PC-3 (cell line): ENCODE measurements around the gene FAHD1. TPM values are rescaled to one million over a fixed set of nuclear protein-coding genes. Genes with fewer than 3 reads are reported as not detected.

Source experiments
- ATAC-seq: fragments of 200-7000 bp; cut with Tn5 transposase; 2 replicates; pipeline ENCODE4 v1.9.1; 2020; ENCODE audit warnings: mild to moderate bottlenecking, moderate library complexity
- BruUV-seq: library from RNA; stranded (reverse); fragments of 400-500 nt; replicated peaks from 2 replicates; lab custom pipeline; 2021; lab: Mats Ljungman, UMichigan
- CTCF ChIA-PET: fragments of 300-600 bp; sonication (Branson Sonifier 250); formaldehyde crosslinking; loops from one replicate; lab custom pipeline; 2022; ENCODE audit warnings: antibody characterized with exemption; lab: Charles Lee
- POLR2A ChIA-PET: fragments of 300-600 bp; sonication (Branson Sonifier 250); formaldehyde crosslinking; loops from one replicate; lab custom pipeline; 2022; ENCODE audit warnings: antibody characterized with exemption; ENCODE audit not compliant: unreplicated experiment; lab: Charles Lee
- DNase-seq: peaks from one replicate; pipeline ENCODE4 v3.0.0-alpha.2; 2015
- H2AFZ ChIP-seq: fragments of 300-600 bp; sonication (generic); 2 replicates; pipeline ENCODE4 v1.6.0; 2016; ENCODE audit warnings: antibody characterized with exemption, low read length
- H3F3A ChIP-seq: fragments of 300-600 bp; sonication (generic); one replicate; pipeline ENCODE4 v1.6.0; 2017; ENCODE audit warnings: antibody characterized with exemption, low read length, control low read depth, mild to moderate bottlenecking; ENCODE audit not compliant: unreplicated experiment
- H3K27ac ChIP-seq: fragments of 300-600 bp; sonication (generic); 2 replicates; pipeline ENCODE4 v1.5.1; 2016; ENCODE audit warnings: mild to moderate bottlenecking, low read length
- H3K27me3 ChIP-seq: fragments of 300-600 bp; sonication (generic); 2 replicates; pipeline ENCODE4 v1.6.1; 2016; ENCODE audit warnings: low read length, mixed read lengths
- H3K36me3 ChIP-seq: fragments of 300-600 bp; sonication (generic); 2 replicates; pipeline ENCODE4 v1.6.1; 2016; ENCODE audit warnings: low read depth, mixed run types, low read length, mixed read lengths
- H3K4me1 ChIP-seq: fragments of 300-600 bp; sonication (generic); 2 replicates; pipeline ENCODE4 v1.5.1; 2016; ENCODE audit warnings: low read length; ENCODE audit not compliant: insufficient read depth
- H3K4me2 ChIP-seq: fragments of 300-600 bp; sonication (generic); 2 replicates; pipeline ENCODE4 v1.6.0; 2016; ENCODE audit warnings: low read length
- H3K4me3 ChIP-seq: fragments of 300-600 bp; sonication (generic); 2 replicates; pipeline ENCODE4 v1.5.1; 2016; ENCODE audit warnings: mild to moderate bottlenecking, low read length, mixed read lengths
- H3K79me2 ChIP-seq: fragments of 300-600 bp; sonication (generic); 2 replicates; pipeline ENCODE4 v1.6.1; 2017; ENCODE audit warnings: low read length, mixed read lengths
- H3K9ac ChIP-seq: fragments of 300-600 bp; sonication (generic); 2 replicates; pipeline ENCODE4 v1.6.0; 2016; ENCODE audit warnings: mild to moderate bottlenecking, low read length
- H3K9me2 ChIP-seq: fragments of 300-600 bp; sonication (generic); replicated peaks from 2 replicates; pipeline ENCODE4 v1.6.1; 2016; ENCODE audit warnings: mixed run types, low read length, mixed read lengths
- H3K9me3 ChIP-seq: fragments of 300-600 bp; sonication (generic); 2 replicates; pipeline ENCODE4 v1.6.1; 2016; ENCODE audit warnings: low read length, mixed read lengths
- H4K20me1 ChIP-seq: fragments of 300-600 bp; sonication (generic); 2 replicates; pipeline ENCODE4 v1.6.1; 2016; ENCODE audit warnings: low read length, mixed read lengths
- EZH2 ChIP-seq: fragments of 300-600 bp; sonication (generic); IDR thresholded peaks from one replicate; pipeline ENCODE4 v1.6.1; 2017; ENCODE audit warnings: antibody characterized with exemption, mild to moderate bottlenecking, low read length; ENCODE audit not compliant: unreplicated experiment
- EZH2phosphoT487 ChIP-seq: fragments of 300-600 bp; sonication (generic); IDR thresholded peaks from 2 replicates; pipeline ENCODE4 v1.6.1; 2018; ENCODE audit warnings: mild to moderate bottlenecking, antibody characterized with exemption, low read length, borderline replicate concordance
- intact Hi-C: fragments of 100-400 bp; cut with micrococcal nuclease; formaldehyde crosslinking; loops from 2 replicates; pipeline ENCODE4 v1.9.0; 2023
- total RNA-seq: library from RNA; depleted of rRNA; stranded (reverse); fragments of >200 nt; gene quantifications from 2 replicates; pipeline ENCODE4 v1.2.3, GENCODE V29; 2014
- TF ChIP-seq, protein P1 (sequence below): fragments of 300-600 bp; sonication (generic); conservative IDR thresholded peaks from 2 replicates; pipeline ENCODE4 v1.5.1; 2017; ENCODE audit warnings: antibody characterized with exemption, low read depth, mild to moderate bottlenecking, low read length

FAHD1 gene
- total RNA-seq, 1 experiment from 2014 or later, result 37.5 TPM

DNA sequence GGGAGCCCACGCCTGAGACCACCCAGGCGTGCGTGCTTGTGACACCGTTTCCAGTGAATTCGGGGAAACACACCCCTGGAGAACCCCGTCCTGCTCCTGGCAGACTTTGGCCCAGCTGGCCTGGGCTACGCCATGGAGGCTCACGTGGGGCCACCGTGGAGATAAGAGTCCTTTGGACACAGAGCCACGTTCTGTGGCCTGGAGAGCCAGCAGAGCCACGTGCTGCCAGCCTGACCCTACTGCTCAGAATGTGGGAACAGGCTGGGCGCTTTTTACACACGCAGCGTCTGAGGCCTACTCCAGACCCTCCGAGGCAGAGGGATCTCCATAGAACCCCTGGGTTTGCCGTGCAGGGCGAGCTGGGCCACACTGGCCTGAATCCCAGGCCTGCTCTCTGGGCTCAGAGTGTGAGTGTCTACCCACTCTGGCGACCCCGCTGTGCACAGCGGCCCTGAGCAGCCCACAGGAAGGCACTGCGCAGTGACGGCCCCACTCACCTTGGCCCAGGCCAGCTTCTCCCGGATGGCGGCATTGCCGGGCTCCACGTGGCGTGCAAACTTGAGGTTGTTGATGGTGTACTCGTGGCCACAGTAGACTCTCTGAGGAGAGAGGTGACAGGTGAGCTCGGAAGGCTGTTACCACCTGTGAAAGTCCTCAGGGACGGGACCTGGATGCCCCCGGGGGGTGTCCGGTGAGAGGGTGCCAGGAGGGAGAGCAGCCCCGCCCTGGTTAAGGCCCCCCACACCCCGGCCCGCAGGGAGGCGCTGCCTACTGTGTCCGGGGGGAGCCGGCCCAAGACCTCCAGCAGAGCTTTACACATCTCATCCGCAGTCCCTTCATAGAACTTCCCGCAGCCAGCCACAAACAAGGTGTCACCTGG lies 10.4 kb upstream of the FAHD1 start:
- no TSS peak for BruUV-seq
- TF ChIP-seq EZH2 (no peak), EZH2phosphoT487 (no peak)
- TF ChIP-seq, protein P1, sequence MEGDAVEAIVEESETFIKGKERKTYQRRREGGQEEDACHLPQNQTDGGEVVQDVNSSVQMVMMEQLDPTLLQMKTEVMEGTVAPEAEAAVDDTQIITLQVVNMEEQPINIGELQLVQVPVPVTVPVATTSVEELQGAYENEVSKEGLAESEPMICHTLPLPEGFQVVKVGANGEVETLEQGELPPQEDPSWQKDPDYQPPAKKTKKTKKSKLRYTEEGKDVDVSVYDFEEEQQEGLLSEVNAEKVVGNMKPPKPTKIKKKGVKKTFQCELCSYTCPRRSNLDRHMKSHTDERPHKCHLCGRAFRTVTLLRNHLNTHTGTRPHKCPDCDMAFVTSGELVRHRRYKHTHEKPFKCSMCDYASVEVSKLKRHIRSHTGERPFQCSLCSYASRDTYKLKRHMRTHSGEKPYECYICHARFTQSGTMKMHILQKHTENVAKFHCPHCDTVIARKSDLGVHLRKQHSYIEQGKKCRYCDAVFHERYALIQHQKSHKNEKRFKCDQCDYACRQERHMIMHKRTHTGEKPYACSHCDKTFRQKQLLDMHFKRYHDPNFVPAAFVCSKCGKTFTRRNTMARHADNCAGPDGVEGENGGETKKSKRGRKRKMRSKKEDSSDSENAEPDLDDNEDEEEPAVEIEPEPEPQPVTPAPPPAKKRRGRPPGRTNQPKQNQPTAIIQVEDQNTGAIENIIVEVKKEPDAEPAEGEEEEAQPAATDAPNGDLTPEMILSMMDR, result no peak
- Histone ChIP-seq H2AFZ (no peak overlapping the region), H3K36me3 (peaks cover 4% of the 10 kb centered on the region; the same call in 1 of the 2 replicates), H3K27ac (no peak overlapping the region), H3K9me3 (no peaks in the 10 kb centered on the region), H3K79me2 (no peaks in the 10 kb centered on the region), H3K9ac (no peak overlapping the region), H4K20me1 (no peaks in the 10 kb centered on the region), H3K9me2 (no peaks in the 10 kb centered on the region), H3K4me3 (no peak overlapping the region), H3K4me2 (no peak overlapping the region), H3K27me3 (no peaks in the 10 kb centered on the region), H3F3A (no peaks in the 10 kb centered on the region), H3K4me1 (no peaks in the 10 kb centered on the region)
- intact Hi-C loops, result no loop called here
- CTCF ChIA-PET, result no interaction called here
- DNase-seq (no peak), ATAC-seq (no peak)
- POLR2A ChIA-PET, result no interaction called here

GRCh38 chr16:1817276-1817589 lies 9.8 kb upstream of the FAHD1 start:
- DNase-seq (no peak), ATAC-seq (no peak)
- intact Hi-C loops, result no loop called here
- Histone ChIP-seq H3K27ac (no peak overlapping the region), H3F3A (no peaks in the 10 kb centered on the region), H3K9ac (no peak overlapping the region), H3K4me2 (no peak overlapping the region), H3K79me2 (no peaks in the 10 kb centered on the region), H3K4me1 (peaks cover 4% of the 10 kb centered on the region; the same call in 1 of the 2 replicates), H4K20me1 (no peaks in the 10 kb centered on the region), H3K4me3 (no peak overlapping the region), H3K36me3 (peaks cover 4% of the 10 kb centered on the region; the same call in 1 of the 2 replicates), H3K9me3 (no peaks in the 10 kb centered on the region), H2AFZ (no peak overlapping the region), H3K9me2 (no peaks in the 10 kb centered on the region), H3K27me3 (no peaks in the 10 kb centered on the region)
- ChIA-PET CTCF (no interaction called here), POLR2A (no interaction called here)
- no TSS peak for BruUV-seq
- TF ChIP-seq, protein P1, result no peak
- TF ChIP-seq EZH2phosphoT487 (no peak), EZH2 (no peak)

GRCh38 chr16:1817716-1818115 lies 9.3 kb upstream of the FAHD1 start:
- BruUV-seq, result no TSS peak
- H3F3A ChIP-seq, result no peaks in the 10 kb centered on the region
- no peaks in the 10 kb centered on the region for H3K9me3 ChIP-seq
- H3K4me3 ChIP-seq, result no peak overlapping the region
- H3K79me2 ChIP-seq, result no peaks in the 10 kb centered on the region; the same call in 1 of the 2 replicates
- DNase-seq, result no peak
- ChIA-PET CTCF (no interaction called here), POLR2A (no interaction called here)
- no peak overlapping the region for H3K9ac ChIP-seq
- H3K27me3 ChIP-seq, result no peaks in the 10 kb centered on the region
- H3K4me2 ChIP-seq, result no peak overlapping the region
- H3K4me1 ChIP-seq, result peaks cover 5% of the 10 kb centered on the region; the same call in 1 of the 2 replicates
- no peaks in the 10 kb centered on the region for H3K9me2 ChIP-seq
- intact Hi-C loops, result no loop called here
- H4K20me1 ChIP-seq, result no peaks in the 10 kb centered on the region
- H3K36me3 ChIP-seq, result peaks cover 4% of the 10 kb centered on the region; the same call in 1 of the 2 replicates
- no peak overlapping the region for H2AFZ ChIP-seq
- no peak for TF ChIP-seq EZH2phosphoT487
- ATAC-seq, result no peak
- no peak overlapping the region for H3K27ac ChIP-seq
